Bronchial epithelial cell (primary cell): ENCODE results near the gene ASB1. TPM values are rescaled to one million over a fixed set of nuclear protein-coding genes. Genes with fewer than 3 reads are reported as not detected.

ENCODE experiments used
- DNase-seq: peaks from one replicate; pipeline ENCODE4 v3.0.0-alpha.2; 2010; ENCODE audit warnings: low read depth
- FAIRE-seq: peaks from 2 replicates; lab custom pipeline; 2011; peaks lifted over from hg19 to GRCh38; lab: Jason Lieb, UNC
- H3K27me3 ChIP-seq: 2 replicates; pipeline ENCODE4 v1.5.1; 2011; ENCODE audit warnings: low read length; ENCODE audit not compliant: control insufficient read depth, insufficient read depth
- H3K36me3 ChIP-seq: 2 replicates; pipeline ENCODE4 v1.5.1; 2011; ENCODE audit warnings: low read length; ENCODE audit not compliant: control insufficient read depth, insufficient read depth
- H3K4me3 ChIP-seq: 2 replicates; pipeline ENCODE4 v1.5.1; 2011; ENCODE audit warnings: mild to moderate bottlenecking, low read depth, low read length, control low read depth
- total RNA-seq: library from RNA; depleted of rRNA; stranded (reverse); fragments of >200 nt; gene quantifications from 2 replicates; pipeline ENCODE4 v1.2.1, GENCODE V29; 2014
- TF ChIP-seq, protein P1 (sequence below): IDR thresholded peaks from 2 replicates; pipeline ENCODE4 v1.5.1; 2011; ENCODE audit warnings: mild to moderate bottlenecking, moderate library complexity, low read length, control low read depth, inconsistent platforms; ENCODE audit not compliant: insufficient read depth, severe bottlenecking

ASB1 gene
- total RNA-seq, 1 donor from 2014 or later, result 41.9 TPM

DNA sequence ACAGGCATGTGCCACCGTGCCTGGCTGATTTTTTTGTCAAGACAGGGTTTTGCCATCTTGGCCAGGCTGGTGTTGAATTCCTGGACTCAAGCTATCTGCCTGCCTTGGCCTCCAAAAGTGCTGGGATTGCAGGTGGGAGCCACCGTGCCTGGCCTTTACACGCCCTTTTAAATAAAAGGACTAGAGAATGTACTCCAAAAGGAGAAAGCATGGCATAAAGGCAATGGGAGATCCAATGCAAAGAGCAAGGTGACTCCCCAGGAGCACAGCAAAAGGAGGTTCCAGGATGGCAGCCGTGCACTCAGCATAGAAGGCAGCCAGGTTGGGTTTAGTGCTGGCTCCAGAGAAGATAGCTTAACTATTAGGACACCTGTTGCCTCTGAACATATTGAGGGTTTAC lies 27.1 kb downstream of the ASB1 start:
- H3K27me3 ChIP-seq, result no peaks in the 10 kb centered on the region
- FAIRE-seq (no peak), DNase-seq (no peak)
- H3K36me3 ChIP-seq, result peaks cover 15% of the 10 kb centered on the region
- H3K4me3 ChIP-seq, result no peak overlapping the region
- TF ChIP-seq, protein P1, sequence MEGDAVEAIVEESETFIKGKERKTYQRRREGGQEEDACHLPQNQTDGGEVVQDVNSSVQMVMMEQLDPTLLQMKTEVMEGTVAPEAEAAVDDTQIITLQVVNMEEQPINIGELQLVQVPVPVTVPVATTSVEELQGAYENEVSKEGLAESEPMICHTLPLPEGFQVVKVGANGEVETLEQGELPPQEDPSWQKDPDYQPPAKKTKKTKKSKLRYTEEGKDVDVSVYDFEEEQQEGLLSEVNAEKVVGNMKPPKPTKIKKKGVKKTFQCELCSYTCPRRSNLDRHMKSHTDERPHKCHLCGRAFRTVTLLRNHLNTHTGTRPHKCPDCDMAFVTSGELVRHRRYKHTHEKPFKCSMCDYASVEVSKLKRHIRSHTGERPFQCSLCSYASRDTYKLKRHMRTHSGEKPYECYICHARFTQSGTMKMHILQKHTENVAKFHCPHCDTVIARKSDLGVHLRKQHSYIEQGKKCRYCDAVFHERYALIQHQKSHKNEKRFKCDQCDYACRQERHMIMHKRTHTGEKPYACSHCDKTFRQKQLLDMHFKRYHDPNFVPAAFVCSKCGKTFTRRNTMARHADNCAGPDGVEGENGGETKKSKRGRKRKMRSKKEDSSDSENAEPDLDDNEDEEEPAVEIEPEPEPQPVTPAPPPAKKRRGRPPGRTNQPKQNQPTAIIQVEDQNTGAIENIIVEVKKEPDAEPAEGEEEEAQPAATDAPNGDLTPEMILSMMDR, result no peak

DNA sequence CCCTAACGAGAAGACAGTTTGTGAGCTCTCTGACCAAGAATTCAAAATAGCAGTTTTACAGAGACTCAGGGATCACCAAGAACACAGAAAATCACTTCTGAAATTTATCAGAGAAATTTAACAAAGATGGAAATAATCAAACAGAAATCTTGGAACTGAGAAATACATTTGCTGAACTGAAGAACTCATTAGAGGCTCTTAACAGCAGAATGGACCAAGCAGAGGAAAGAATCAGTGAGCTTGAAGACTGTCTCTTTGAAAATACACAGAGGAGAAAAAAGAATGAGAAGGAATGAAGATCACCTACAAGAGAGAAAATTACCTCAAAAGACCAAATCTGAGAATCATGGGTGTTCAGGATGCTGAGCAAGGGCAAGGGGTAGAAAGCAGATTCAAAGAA lies 29.7 kb downstream of the ASB1 start:
- H3K36me3 ChIP-seq, result peaks cover 6% of the 10 kb centered on the region
- TF ChIP-seq, protein P1, result no peak
- no peak for DNase-seq
- no peak for FAIRE-seq
- no peak overlapping the region for H3K4me3 ChIP-seq
- H3K27me3 ChIP-seq, result no peaks in the 10 kb centered on the region

DNA sequence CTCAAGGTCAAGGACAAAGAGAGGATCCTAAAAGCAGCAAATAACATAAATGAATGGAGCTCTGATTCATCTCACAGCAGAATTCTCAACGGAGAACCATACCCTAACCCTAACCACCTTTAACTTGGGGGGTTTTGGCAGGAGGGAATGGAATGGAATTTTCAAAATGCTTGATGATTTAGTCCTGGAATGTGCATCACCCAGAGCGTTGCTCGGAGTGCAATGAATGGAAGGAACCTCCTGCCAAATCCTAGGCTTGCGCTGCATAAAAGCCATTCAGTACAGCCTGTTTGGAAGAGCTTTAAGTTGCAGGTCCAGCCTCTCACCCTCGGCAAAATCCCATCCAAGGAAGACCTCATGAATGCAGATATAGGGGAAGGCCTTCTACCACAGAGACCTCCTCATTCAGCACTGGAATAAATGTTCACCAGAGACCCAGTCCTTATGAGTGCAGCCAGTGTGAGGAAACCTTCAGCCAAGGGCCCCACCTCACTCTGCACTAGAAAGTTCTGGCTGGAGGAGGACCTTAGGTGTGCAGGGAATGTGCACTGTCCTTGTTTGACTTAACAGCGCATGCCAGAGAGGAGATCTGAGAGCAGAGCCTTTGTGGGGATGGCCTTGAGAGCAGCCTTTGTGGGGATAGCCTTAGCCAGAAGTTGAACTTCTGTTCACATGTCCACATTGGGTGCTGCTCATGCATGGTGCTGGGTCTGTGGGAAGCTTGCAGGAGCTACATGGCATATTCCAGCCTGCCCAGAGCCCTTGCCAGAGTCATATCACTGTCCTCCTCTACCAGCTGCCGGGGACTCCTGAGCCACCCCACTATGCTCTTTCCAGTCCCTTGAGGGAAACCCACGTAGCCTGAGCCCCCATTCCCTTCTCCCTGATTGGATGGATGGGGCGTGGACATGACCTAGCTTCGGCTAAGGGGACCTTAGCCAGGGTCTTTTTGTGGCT lies 30.5 kb downstream of the ASB1 start:
- FAIRE-seq (no peak), DNase-seq (no peak)
- H3K4me3 ChIP-seq, result no peak overlapping the region
- TF ChIP-seq, protein P1, result no peak
- no peaks in the 10 kb centered on the region for H3K27me3 ChIP-seq
- H3K36me3 ChIP-seq, result no peaks in the 10 kb centered on the region

DNA sequence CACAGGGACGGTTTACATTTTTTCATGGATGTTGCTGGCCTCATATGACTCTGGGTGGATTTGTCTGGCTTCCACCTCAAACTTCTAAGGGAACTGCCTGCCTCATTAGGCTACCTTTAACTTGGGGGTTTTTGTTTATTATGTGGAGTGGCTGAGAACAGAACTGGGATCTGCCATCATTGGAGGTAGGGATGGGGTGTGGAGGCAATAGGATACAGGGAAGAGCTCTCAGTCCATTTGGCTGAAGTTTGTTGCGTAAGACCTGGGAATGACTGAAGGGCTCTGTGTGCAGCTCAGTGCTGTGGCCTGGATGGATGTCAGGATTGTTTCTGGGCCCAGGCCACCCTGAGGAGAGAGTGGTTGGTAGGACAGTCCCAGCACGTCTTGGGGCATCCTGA lies 31.2 kb downstream of the ASB1 start:
- Histone ChIP-seq H3K36me3 (no peaks in the 10 kb centered on the region), H3K27me3 (no peaks in the 10 kb centered on the region), H3K4me3 (no peak overlapping the region)
- DNase-seq (no peak), FAIRE-seq (peak; percentile 13)
- TF ChIP-seq, protein P1, result no peak

DNA sequence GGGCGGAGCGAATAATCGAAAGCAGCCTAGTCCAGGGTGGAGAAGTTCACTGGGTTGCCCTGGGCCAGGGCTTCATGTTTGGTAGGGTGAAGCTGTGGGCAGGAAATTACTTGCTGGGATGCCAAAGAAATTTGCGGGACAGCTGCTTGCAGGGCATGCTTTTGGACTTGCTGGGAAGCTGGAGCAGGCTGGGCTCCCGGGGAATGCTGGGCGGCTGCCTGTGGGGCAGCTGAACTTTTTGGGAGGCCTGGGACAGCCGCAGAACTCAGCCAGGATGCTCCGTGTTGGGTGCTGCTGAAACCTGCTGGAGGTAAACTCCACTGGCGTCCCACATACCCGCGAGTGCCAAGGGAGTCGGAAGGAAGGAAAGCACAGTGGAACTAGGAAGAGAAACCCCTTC lies 31.9 kb downstream of the ASB1 start:
- FAIRE-seq (no peak), DNase-seq (no peak)
- H3K4me3 ChIP-seq, result no peak overlapping the region
- TF ChIP-seq, protein P1, result no peak
- no peaks in the 10 kb centered on the region for H3K27me3 ChIP-seq
- no peaks in the 10 kb centered on the region for H3K36me3 ChIP-seq
